Measurements from ENCODE around the gene CERCAM.

- TF ChIP-seq BHLHE40 (IDR thresholded peaks at IDR 0.05; ENCODE audit: low read depth, low read length) (no peak), MAFK (IDR thresholded peaks at IDR 0.05; ENCODE audit: low read depth, low read length) (no peak), SMC3 (IDR thresholded peaks at IDR 0.05; ENCODE audit: low read depth, low read length) (no peak), CEBPB (IDR thresholded peaks at IDR 0.05; ENCODE audit: low read depth, low read length) (no peak), POLR2A (IDR thresholded peaks at IDR 0.05; ENCODE audit: low read depth, low read length) (no peak), RAD21 (IDR thresholded peaks at IDR 0.05; ENCODE audit: low read length) (no peak)
- TF ChIP-seq, protein P1, sequence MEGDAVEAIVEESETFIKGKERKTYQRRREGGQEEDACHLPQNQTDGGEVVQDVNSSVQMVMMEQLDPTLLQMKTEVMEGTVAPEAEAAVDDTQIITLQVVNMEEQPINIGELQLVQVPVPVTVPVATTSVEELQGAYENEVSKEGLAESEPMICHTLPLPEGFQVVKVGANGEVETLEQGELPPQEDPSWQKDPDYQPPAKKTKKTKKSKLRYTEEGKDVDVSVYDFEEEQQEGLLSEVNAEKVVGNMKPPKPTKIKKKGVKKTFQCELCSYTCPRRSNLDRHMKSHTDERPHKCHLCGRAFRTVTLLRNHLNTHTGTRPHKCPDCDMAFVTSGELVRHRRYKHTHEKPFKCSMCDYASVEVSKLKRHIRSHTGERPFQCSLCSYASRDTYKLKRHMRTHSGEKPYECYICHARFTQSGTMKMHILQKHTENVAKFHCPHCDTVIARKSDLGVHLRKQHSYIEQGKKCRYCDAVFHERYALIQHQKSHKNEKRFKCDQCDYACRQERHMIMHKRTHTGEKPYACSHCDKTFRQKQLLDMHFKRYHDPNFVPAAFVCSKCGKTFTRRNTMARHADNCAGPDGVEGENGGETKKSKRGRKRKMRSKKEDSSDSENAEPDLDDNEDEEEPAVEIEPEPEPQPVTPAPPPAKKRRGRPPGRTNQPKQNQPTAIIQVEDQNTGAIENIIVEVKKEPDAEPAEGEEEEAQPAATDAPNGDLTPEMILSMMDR (conservative IDR thresholded peaks at IDR 0.05; ENCODE audit: low read depth, low read length), result no peak
- TF ChIP-seq, protein P2, sequence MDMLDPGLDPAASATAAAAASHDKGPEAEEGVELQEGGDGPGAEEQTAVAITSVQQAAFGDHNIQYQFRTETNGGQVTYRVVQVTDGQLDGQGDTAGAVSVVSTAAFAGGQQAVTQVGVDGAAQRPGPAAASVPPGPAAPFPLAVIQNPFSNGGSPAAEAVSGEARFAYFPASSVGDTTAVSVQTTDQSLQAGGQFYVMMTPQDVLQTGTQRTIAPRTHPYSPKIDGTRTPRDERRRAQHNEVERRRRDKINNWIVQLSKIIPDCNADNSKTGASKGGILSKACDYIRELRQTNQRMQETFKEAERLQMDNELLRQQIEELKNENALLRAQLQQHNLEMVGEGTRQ (IDR thresholded peaks at IDR 0.05; ENCODE audit: low read depth, low read length), result no peak
These were observed 55.2 kb downstream of the CERCAM start for GRCh38 chr9:128475867-128476266.

Measured in IMR-90 (cell line).